Ovary (tissue), 9 donors: ENCODE measurements around the gene LRRC51. TPM values are rescaled to one million over a fixed set of nuclear protein-coding genes. Genes with fewer than 3 reads are reported as not detected.

Experiments used
- DNase-seq, 5 donors: peaks; one replicate each; pipeline ENCODE4 v3.0.0-alpha.2; 2019 to 2020
- H3K27ac ChIP-seq, 2 donors: fragments of 200-600 bp; one replicate each; pipeline versions ENCODE4 v1.5.1 to v1.8.0; 2019 to 2022
- H3K27me3 ChIP-seq: fragments of 200-600 bp; one replicate; pipeline ENCODE4 v1.8.0; 2022
- H3K36me3 ChIP-seq: fragments of 200-600 bp; sonication (generic); one replicate; pipeline ENCODE4 v1.5.1; 2019
- H3K4me1 ChIP-seq: one replicate; pipeline ENCODE4 v1.8.1; 2013; ENCODE audit warnings: mild to moderate bottlenecking, moderate library complexity; ENCODE audit not compliant: insufficient read depth
- H3K4me3 ChIP-seq: fragments of 200-600 bp; sonication (generic); one replicate; pipeline ENCODE4 v1.5.1; 2017
- H3K9me3 ChIP-seq, 2 donors: fragments of 200-600 bp in 1 of 2; sonication (generic) in 1 of 2; one replicate each; pipeline versions ENCODE4 v1.5.1 to v1.8.1; 2013 to 2019; ENCODE audit warnings: mild to moderate bottlenecking in 1 of 2, moderate library complexity in 1 of 2
- CTCF ChIP-seq, 3 donors: fragments of 450-650 bp in 2 of 3; fragments of 200-600 bp in 1 of 3; IDR thresholded peaks; one replicate each; pipeline versions ENCODE4 v1.5.1 to v1.8.0; 2016 to 2022; ENCODE audit warnings: antibody characterized with exemption in 3 of 3, mild to moderate bottlenecking in 1 of 3
- EP300 ChIP-seq: sonication (generic); formaldehyde crosslinking; IDR thresholded peaks from one replicate; pipeline ENCODE4 v1.6.1; 2017; ENCODE audit warnings: antibody characterized with exemption
- POLR2A ChIP-seq: fragments of 450-650 bp; IDR thresholded peaks from one replicate; pipeline ENCODE4 v1.6.1; 2017; ENCODE audit warnings: antibody characterized with exemption, mild to moderate bottlenecking, moderate library complexity
- WGBS, 3 donors: extraction: QIAGEN DNeasy Blood & Tissue Kit in 1 of 3; methylation state at CpG; one replicate each; pipeline versions ENCODE4 v1.1.5 to v1.1.7; 2013 to 2017; 5-methylcytosine and 5-hydroxymethylcytosine counted together
- intact Hi-C, 4 donors: fragments of 100-400 bp; cut with DNase I; formaldehyde crosslinking; loops; one replicate each; pipeline versions ENCODE4 v1.11.0 to v1.15.1; 2022 to 2023
- polyA plus RNA-seq, 2 donors: library from polyadenylated mRNA; stranded (reverse); fragments of 200-250 nt in 1 of 2; fragments of 350-450 nt in 1 of 2; fragmentation: Illumina TruSeq in 1 of 2; extraction: RNeasy Lipid Tissue Mini Kit (QIAGEN cat#74804) in 1 of 2; gene quantifications; one replicate each; pipeline ENCODE4 v1.2.3, GENCODE V29; 2013 to 2014
- total RNA-seq, 7 donors: library from RNA; depleted of rRNA in 2 of 7; stranded (reverse); fragments of >200 nt in 2 of 7; fragmentation: NEBNext Ultra II Directional in 3 of 7; extraction: Animal tissue kit (Norgen Biotek cat#: 25700) in 3 of 7; gene quantifications; one replicate each; pipeline versions ENCODE4 v1.1.0 to v1.2.4, GENCODE V29; 2016 to 2023
- donor health status: DM: no; HTN: no; CAD: no; lungs with moderate emphysema.
- donor health status: DM: no; HTN: no; CAD: no.
- donor health status: Bipolar disorder and iron deficiency.
- donor health status: DM: yes; HTN: yes; CAD: no.
- donor health status: DM: no; HTN: no; CAD: no.
- donor health status: DM: yes; HTN: yes; CAD: no.

Gene LRRC51
- total and polyA plus RNA-seq, 9 donors: 7.2 to 21.0 (median 9.6) TPM

DNA sequence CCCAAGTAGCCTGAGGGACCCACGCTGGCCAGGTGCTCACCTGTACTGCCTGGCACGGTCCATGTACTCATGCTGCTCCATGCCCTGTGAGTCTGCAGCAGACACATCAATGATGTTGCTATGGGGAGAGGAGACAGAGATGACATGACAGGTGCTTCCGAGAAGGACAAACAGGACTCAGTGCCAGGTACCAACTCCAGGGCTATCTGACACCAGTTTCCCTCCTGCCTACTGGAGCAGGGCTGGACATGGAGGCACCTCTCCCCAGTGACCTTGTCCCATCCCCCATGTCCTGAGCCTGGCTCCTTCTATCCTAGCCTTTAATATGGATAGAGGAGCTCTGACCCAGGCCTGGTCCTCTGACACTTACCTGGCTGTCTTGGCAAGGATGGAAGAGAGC is 18.1 kb downstream of the LRRC51 start:
- intact Hi-C loops: no loop called here
- no peak overlapping the region for H3K4me3 ChIP-seq
- H3K4me1 ChIP-seq: peaks cover 4% of the 10 kb centered on the region
- no peaks in the 10 kb centered on the region for H3K9me3 ChIP-seq
- 88 to 91% (median 90%) methylated on average over 3 of the region's 3 CpGs for WGBS, 3 donors
- no peak for DNase-seq
- no peak for TF ChIP-seq POLR2A
- no peak for TF ChIP-seq CTCF (IDR thresholded peaks at IDR 0.05)
- no peak for TF ChIP-seq EP300
- no peaks in the 10 kb centered on the region for H3K27me3 ChIP-seq
- no peaks in the 10 kb centered on the region for H3K36me3 ChIP-seq
- H3K27ac ChIP-seq: no peak overlapping the region

DNA sequence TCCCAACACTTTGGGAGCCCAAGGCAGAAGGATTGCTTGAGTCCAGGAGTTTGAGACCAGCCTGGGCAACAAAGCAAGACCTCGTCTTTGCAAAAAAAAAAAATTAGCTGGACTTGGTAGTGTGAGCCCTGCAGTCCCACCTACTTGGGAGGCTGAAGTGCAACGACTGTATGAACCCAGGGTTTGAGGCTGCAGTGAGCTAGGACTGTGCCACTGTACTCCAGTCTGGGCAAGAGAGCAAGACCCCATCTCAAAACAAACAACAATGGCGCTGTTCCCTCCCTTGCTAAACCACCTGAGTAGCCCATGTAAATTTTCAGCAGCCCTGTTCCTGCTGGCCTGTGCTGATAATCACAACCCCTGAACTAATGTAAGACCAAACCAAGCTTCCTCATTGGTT is 19.4 kb downstream of the LRRC51 start:
- Histone ChIP-seq H3K36me3 (no peaks in the 10 kb centered on the region), H3K27me3 (no peaks in the 10 kb centered on the region), H3K4me1 (peaks cover 4% of the 10 kb centered on the region), H3K4me3 (no peak overlapping the region), H3K9me3 (no peaks in the 10 kb centered on the region), H3K27ac (no peak overlapping the region)
- intact Hi-C loops: no loop called here
- TF ChIP-seq EP300 (no peak), CTCF (IDR thresholded peaks at IDR 0.05) (no peak), POLR2A (no peak)
- DNase-seq: no peak
- 81 to 84% (median 82%) methylated on average over 3 of the region's 3 CpGs for WGBS, 3 donors

- no peak overlapping the region for H3K27ac ChIP-seq
- H3K4me1 ChIP-seq: peaks cover 4% of the 10 kb centered on the region
- no peak overlapping the region for H3K4me3 ChIP-seq
- TF ChIP-seq CTCF (IDR thresholded peaks at IDR 0.05): no peak
- no peak for TF ChIP-seq EP300
- TF ChIP-seq POLR2A: no peak
- 87 to 100% (median 100%) methylated on average over 1 of the region's 1 CpG for WGBS, 3 donors
- H3K36me3 ChIP-seq: no peaks in the 10 kb centered on the region
- H3K27me3 ChIP-seq: no peaks in the 10 kb centered on the region
- DNase-seq: no peak
- H3K9me3 ChIP-seq: no peaks in the 10 kb centered on the region
- intact Hi-C loops: no loop called here
Measured at GRCh38 chr11:72100462-72100861, 19.8 kb downstream of the LRRC51 start.

DNA sequence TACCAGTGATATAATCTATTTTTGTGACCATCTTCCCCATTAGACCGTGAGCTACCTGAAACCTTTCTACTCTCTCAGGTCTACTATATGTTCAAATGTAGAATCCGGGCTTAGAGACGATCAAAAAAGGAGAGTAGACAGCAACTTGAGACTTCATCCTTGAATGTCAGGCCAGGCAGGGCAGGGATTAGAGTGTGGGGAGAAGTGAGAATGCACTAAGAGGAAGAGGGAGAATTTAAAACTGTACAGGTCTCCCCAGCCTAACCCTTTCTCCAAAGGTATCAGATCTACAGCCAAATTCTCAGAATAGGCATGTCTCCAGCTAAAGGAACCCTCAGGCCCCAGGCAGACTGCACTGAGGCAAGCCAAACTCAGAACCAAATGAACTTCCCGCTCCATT is 21.5 kb downstream of the LRRC51 start:
- peaks cover 4% of the 10 kb centered on the region for H3K4me1 ChIP-seq
- no peaks in the 10 kb centered on the region for H3K36me3 ChIP-seq
- 40 to 45% (median 44%) methylated on average over 4 of the region's 4 CpGs for WGBS, 3 donors
- intact Hi-C loops: no loop called here
- no peaks in the 10 kb centered on the region for H3K9me3 ChIP-seq
- no peaks in the 10 kb centered on the region for H3K27me3 ChIP-seq
- TF ChIP-seq EP300: no peak
- no peak for TF ChIP-seq POLR2A
- no peak for TF ChIP-seq CTCF (IDR thresholded peaks at IDR 0.05)
- peak overlapping the region; percentile 97 for H3K4me3 ChIP-seq
- H3K27ac ChIP-seq: peak overlapping the region in 1 of 2 donors; percentile 89
- no peak for DNase-seq

- peaks cover 4% of the 10 kb centered on the region for H3K4me1 ChIP-seq
- TF ChIP-seq POLR2A (no peak), EP300 (no peak), CTCF (IDR thresholded peaks at IDR 0.05) (no peak)
- no peaks in the 10 kb centered on the region for H3K9me3 ChIP-seq
- no peaks in the 10 kb centered on the region for H3K27me3 ChIP-seq
- intact Hi-C loops: no loop called here
- H3K27ac ChIP-seq: peak overlapping the region; percentile 43 to 89
- no peak for DNase-seq
- WGBS, 3 donors: 0 to 3% (median 1%) methylated on average over 9 of the region's 9 CpGs
- no peaks in the 10 kb centered on the region for H3K36me3 ChIP-seq
- peak overlapping the region; percentile 97 for H3K4me3 ChIP-seq
Measured at GRCh38 chr11:72102631-72102945, 21.9 kb downstream of the LRRC51 start.
